ENCODE data around the gene XRCC1.

- TF ChIP-seq CTCF (IDR thresholded peaks at IDR 0.05 in 2 of 3, conservative IDR thresholded peaks at IDR 0.05 in 1 of 3; ENCODE audit: borderline replicate concordance in 1 of 3, insufficient read depth in 1 of 3, low read depth in 2 of 3, low read length in 2 of 3), result no peak
- TF ChIP-seq SIN3A (IDR thresholded peaks at IDR 0.05; ENCODE audit: low read depth), result no peak
- no peak for TF ChIP-seq POLR2AphosphoS5 (IDR thresholded peaks at IDR 0.05; ENCODE audit: low read depth, low read length)
- TF ChIP-seq CBX3 (IDR thresholded peaks at IDR 0.05; ENCODE audit: low read depth), result no peak
- TF ChIP-seq ZFX (IDR thresholded peaks at IDR 0.05), result no peak
- no peak for TF ChIP-seq POLR2A (IDR thresholded peaks at IDR 0.05; ENCODE audit: borderline replicate concordance, extremely low read depth, insufficient read depth, insufficient read length)
Measured at GRCh38 chr19:43527860-43528622, 47.3 kb downstream of the XRCC1 start.

Data from HCT116 (cell line).